Measurements from ENCODE around the gene PTPN1.

PTPN1 gene

GRCh38 chr20:50574108-50574507, 63.9 kb downstream of the PTPN1 start:
- no peaks in the 10 kb centered on the region for H3K9me3 ChIP-seq (ENCODE audit: low read length)
- no peak overlapping the region for H3K27ac ChIP-seq (ENCODE audit: low read depth, low read length, poor library complexity, severe bottlenecking)
- H4K20me1 ChIP-seq (ENCODE audit: insufficient read depth, low read length), result no peaks in the 10 kb centered on the region
- H3K4me1 ChIP-seq (ENCODE audit: insufficient read depth, low read length, severe bottlenecking), result peaks cover 8% of the 10 kb centered on the region
- no peak overlapping the region for H3K4me2 ChIP-seq (ENCODE audit: low read length)
- H3K36me3 ChIP-seq (ENCODE audit: insufficient read depth, low read length), result peaks cover 44% of the 10 kb centered on the region
- no peak overlapping the region for H3K4me3 ChIP-seq (ENCODE audit: low read depth, low read length, poor library complexity, severe bottlenecking)
- H3K9me2 ChIP-seq (ENCODE audit: low read depth, low read length), result no peaks in the 10 kb centered on the region
- no peaks in the 10 kb centered on the region for H3F3A ChIP-seq (ENCODE audit: insufficient read depth, low read length)
- H2AFZ ChIP-seq (ENCODE audit: low read length), result no peak overlapping the region
- H3K79me2 ChIP-seq (ENCODE audit: insufficient read depth, low read length), result no peaks in the 10 kb centered on the region
- no peaks in the 10 kb centered on the region for H3K27me3 ChIP-seq (ENCODE audit: insufficient read depth, low read length)
- no peak overlapping the region for H3K9ac ChIP-seq (ENCODE audit: low read length)
- TF ChIP-seq EZH2 (IDR thresholded peaks at IDR 0.05; ENCODE audit: borderline replicate concordance, low read length), result no peak
- no peak for TF ChIP-seq CTCF (IDR thresholded peaks at IDR 0.05; ENCODE audit: low read length)

- peaks cover 10% of the 10 kb centered on the region for H3K4me1 ChIP-seq (ENCODE audit: insufficient read depth, low read length, severe bottlenecking)
- peaks cover 47% of the 10 kb centered on the region for H3K36me3 ChIP-seq (ENCODE audit: insufficient read depth, low read length)
- no peak overlapping the region for H3K9ac ChIP-seq (ENCODE audit: low read length)
- no peak overlapping the region for H3K4me3 ChIP-seq (ENCODE audit: low read depth, low read length, poor library complexity, severe bottlenecking)
- H4K20me1 ChIP-seq (ENCODE audit: insufficient read depth, low read length), result no peaks in the 10 kb centered on the region
- no peaks in the 10 kb centered on the region for H3F3A ChIP-seq (ENCODE audit: insufficient read depth, low read length)
- H3K27me3 ChIP-seq (ENCODE audit: insufficient read depth, low read length), result no peaks in the 10 kb centered on the region
- no peak overlapping the region for H2AFZ ChIP-seq (ENCODE audit: low read length)
- H3K27ac ChIP-seq (ENCODE audit: low read depth, low read length, poor library complexity, severe bottlenecking), result no peak overlapping the region
- no peak overlapping the region for H3K4me2 ChIP-seq (ENCODE audit: low read length)
- H3K9me2 ChIP-seq (ENCODE audit: low read depth, low read length), result no peaks in the 10 kb centered on the region
- TF ChIP-seq EZH2 (IDR thresholded peaks at IDR 0.05; ENCODE audit: borderline replicate concordance, low read length) (no peak), CTCF (IDR thresholded peaks at IDR 0.05; ENCODE audit: low read length) (no peak)
- no peaks in the 10 kb centered on the region for H3K9me3 ChIP-seq (ENCODE audit: low read length)
- H3K79me2 ChIP-seq (ENCODE audit: insufficient read depth, low read length), result no peaks in the 10 kb centered on the region
These were observed 64.4 kb downstream of the PTPN1 start for GRCh38 chr20:50574586-50574985.

DNA sequence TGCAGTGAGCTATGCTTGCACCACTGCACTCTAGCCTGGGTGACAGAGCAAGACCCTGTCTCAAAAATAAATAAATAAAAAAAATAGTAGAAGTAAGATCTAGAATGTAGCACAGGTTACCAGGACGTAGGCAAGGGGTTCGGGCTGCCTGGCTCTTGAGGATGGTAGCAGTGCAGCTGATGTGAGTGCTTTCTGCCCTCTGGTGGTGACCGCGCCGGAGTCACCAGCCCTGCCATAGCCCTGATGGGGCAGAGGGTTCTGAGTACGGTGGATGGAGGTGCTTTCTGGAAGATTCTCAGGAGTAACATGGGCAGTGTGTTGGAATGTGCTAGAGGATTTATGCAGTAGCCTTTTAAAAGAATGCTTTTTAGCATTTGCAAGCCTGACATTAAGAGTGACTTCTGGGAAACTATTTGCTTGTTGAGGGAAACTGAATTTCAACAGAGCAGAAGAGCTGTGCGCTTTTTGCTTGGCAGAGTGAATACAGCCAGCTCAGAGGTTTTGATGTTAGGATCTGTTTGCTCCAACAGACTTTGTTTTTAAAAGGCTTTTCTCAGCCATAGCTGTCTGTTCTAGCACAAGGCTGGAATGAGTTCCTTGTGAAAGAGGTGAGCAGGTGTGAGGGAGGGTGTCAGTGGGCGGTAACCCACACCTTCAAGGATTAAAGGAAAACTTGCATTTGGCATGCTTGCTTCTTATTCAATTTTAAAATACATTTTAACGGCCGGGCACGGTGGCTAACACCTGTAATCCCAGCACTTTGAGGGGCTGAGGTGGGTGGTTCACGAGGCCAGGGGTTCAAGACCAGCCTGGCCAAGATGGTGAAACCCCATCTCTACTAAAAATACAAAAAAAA, 65.9 kb downstream of the PTPN1 start:
- peaks cover 4% of the 10 kb centered on the region for H3K4me1 ChIP-seq (ENCODE audit: insufficient read depth, low read length, severe bottlenecking)
- no peak overlapping the region for H2AFZ ChIP-seq (ENCODE audit: low read length)
- no peaks in the 10 kb centered on the region for H3K79me2 ChIP-seq (ENCODE audit: insufficient read depth, low read length)
- H3K27me3 ChIP-seq (ENCODE audit: insufficient read depth, low read length), result no peaks in the 10 kb centered on the region
- H3F3A ChIP-seq (ENCODE audit: insufficient read depth, low read length), result no peaks in the 10 kb centered on the region
- no peaks in the 10 kb centered on the region for H4K20me1 ChIP-seq (ENCODE audit: insufficient read depth, low read length)
- H3K4me2 ChIP-seq (ENCODE audit: low read length), result no peak overlapping the region
- no peak overlapping the region for H3K4me3 ChIP-seq (ENCODE audit: low read depth, low read length, poor library complexity, severe bottlenecking)
- no peak overlapping the region for H3K27ac ChIP-seq (ENCODE audit: low read depth, low read length, poor library complexity, severe bottlenecking)
- no peaks in the 10 kb centered on the region for H3K9me2 ChIP-seq (ENCODE audit: low read depth, low read length)
- no peak overlapping the region for H3K9ac ChIP-seq (ENCODE audit: low read length)
- peaks cover 57% of the 10 kb centered on the region for H3K36me3 ChIP-seq (ENCODE audit: insufficient read depth, low read length)
- H3K9me3 ChIP-seq (ENCODE audit: low read length), result no peaks in the 10 kb centered on the region
- TF ChIP-seq EZH2 (IDR thresholded peaks at IDR 0.05; ENCODE audit: borderline replicate concordance, low read length) (no peak), CTCF (IDR thresholded peaks at IDR 0.05; ENCODE audit: low read length) (peak; percentile 76)
